ENCODE results near the gene CSMD2.

- TF ChIP-seq CTCF (conservative IDR thresholded peaks at IDR 0.05; ENCODE audit: low read length) (no peak), EZH2phosphoT487 (IDR thresholded peaks at IDR 0.05; ENCODE audit: borderline replicate concordance) (no peak)
Observed at GRCh38 chr1:33497410-33497809, 667.6 kb downstream of the CSMD2 start.
